Keratinocyte (primary cell): ENCODE results near the gene RNF38. TPM values are rescaled to one million over a fixed set of nuclear protein-coding genes. Genes with fewer than 3 reads are reported as not detected.

Experiments used
- DNase-seq: peaks from one replicate; pipeline ENCODE4 v3.0.0-alpha.2; 2011; ENCODE audit warnings: low read depth, missing footprints, low spot score
- FAIRE-seq: peaks from 2 replicates; lab custom pipeline; 2011; peaks lifted over from hg19 to GRCh38; lab: Jason Lieb, UNC
- H2AFZ ChIP-seq: 2 replicates; pipeline ENCODE4 v1.6.0; 2012; ENCODE audit warnings: low read length, control low read depth, inconsistent platforms; ENCODE audit not compliant: control insufficient read depth
- H3K27ac ChIP-seq: 2 replicates; pipeline ENCODE4 v1.5.1; 2011; ENCODE audit warnings: low read length; ENCODE audit not compliant: control insufficient read depth, insufficient read depth
- H3K27me3 ChIP-seq: 3 replicates; pipeline ENCODE4 v1.6.0; 2011; ENCODE audit warnings: low read length; ENCODE audit not compliant: control insufficient read depth, insufficient read depth; ENCODE audit errors: extremely low read depth
- H3K36me3 ChIP-seq, 2 experiments: 2 replicates in 1 of 2; 3 replicates in 1 of 2; pipeline ENCODE4 v1.5.1; 2011; ENCODE audit warnings: low read length in 2 of 2, mild to moderate bottlenecking in 1 of 2; ENCODE audit not compliant: control insufficient read depth in 2 of 2, insufficient read depth in 2 of 2; ENCODE audit errors: extremely low read depth in 1 of 2
- H3K4me1 ChIP-seq: 3 replicates; pipeline ENCODE4 v1.5.1; 2011; ENCODE audit warnings: low read length; ENCODE audit not compliant: control insufficient read depth, insufficient read depth; ENCODE audit errors: extremely low read depth
- H3K4me2 ChIP-seq: 3 replicates; pipeline ENCODE4 v1.6.0; 2011; ENCODE audit warnings: low read depth, low read length; ENCODE audit not compliant: control insufficient read depth, insufficient read depth; ENCODE audit errors: extremely low read depth
- H3K4me3 ChIP-seq, 3 experiments: fragments of 200-600 bp in 1 of 3; sonication (generic) in 1 of 3; 2 replicates in 2 of 3; 3 replicates in 1 of 3; pipeline ENCODE4 v1.5.1; 2011 to 2016; ENCODE audit warnings: low read length in 3 of 3, mild to moderate bottlenecking in 3 of 3, control low read depth in 2 of 3, inconsistent platforms in 1 of 3, low read depth in 1 of 3, mixed read lengths in 1 of 3, mixed run types in 1 of 3, moderate library complexity in 1 of 3; ENCODE audit not compliant: control insufficient read depth in 2 of 3, insufficient read depth in 2 of 3; ENCODE audit errors: extremely low read depth in 1 of 3
- H3K79me2 ChIP-seq: 2 replicates; pipeline ENCODE4 v1.6.0; 2012; ENCODE audit warnings: low read length; ENCODE audit not compliant: control insufficient read depth, insufficient read depth
- H3K9ac ChIP-seq: 3 replicates; pipeline ENCODE4 v1.6.0; 2011; ENCODE audit warnings: low read length; ENCODE audit not compliant: control insufficient read depth, insufficient read depth; ENCODE audit errors: extremely low read depth
- H3K9me1 ChIP-seq: 3 replicates; pipeline ENCODE4 v1.6.0; 2011; ENCODE audit warnings: low read length; ENCODE audit not compliant: control insufficient read depth, insufficient read depth; ENCODE audit errors: extremely low read depth
- H3K9me3 ChIP-seq: 2 replicates; pipeline ENCODE4 v1.5.1; 2012; ENCODE audit warnings: low read depth, low read length; ENCODE audit not compliant: control insufficient read depth
- H4K20me1 ChIP-seq: 3 replicates; pipeline ENCODE4 v1.6.0; 2011; ENCODE audit warnings: low read length; ENCODE audit not compliant: control insufficient read depth, insufficient read depth; ENCODE audit errors: extremely low read depth
- EZH2 ChIP-seq: IDR thresholded peaks from one replicate; pipeline ENCODE4 v1.6.1; 2012; ENCODE audit warnings: inconsistent platforms, mild to moderate bottlenecking, low read length, moderate library complexity
- dilution Hi-C: fragments of 300-500 bp; cut with MboI; formaldehyde crosslinking; loops from one replicate; pipeline ENCODE4 v1.7.0; 2020; ENCODE audit warnings: low sequenced_read_pairs; ENCODE audit not compliant: extremely low pct_ligation_motif_present
- polyA plus RNA-seq, 5 experiments: library from polyadenylated mRNA; depleted of rRNA in 3 of 5; stranded (reverse) in 3 of 5; stranded (forward) in 1 of 5; unstranded in 1 of 5; fragments of >200 nt; gene quantifications; 1 replicate in 1 of 5; 2 replicates in 3 of 5; 3 replicates in 1 of 5; pipeline versions ENCODE4 v1.2.1 to v1.2.3, GENCODE V29; 2011 to 2012; ENCODE audit warnings: missing spikeins in 2 of 5, low read depth in 1 of 5, low replicate concordance in 1 of 5
- TF ChIP-seq, protein P1 (sequence below), 3 experiments: IDR thresholded peaks in 1 of 3; conservative IDR thresholded peaks in 1 of 3; optimal IDR thresholded peaks in 1 of 3; 2 replicates in 2 of 3; 3 replicates in 1 of 3; pipeline versions ENCODE3 to v1.5.1; 2011; ENCODE audit warnings: low read length in 3 of 3, mild to moderate bottlenecking in 3 of 3, moderate library complexity in 2 of 3, control low read depth in 1 of 3, inconsistent platforms in 1 of 3; ENCODE audit not compliant: insufficient read depth in 2 of 3; ENCODE audit errors: extremely low read depth in 1 of 3

The RNF38 gene
- polyA plus RNA-seq, 1 donor (not counting 4 experiments of a cell fraction or from before 2014, with no cell fraction given) = 12.5 TPM

DNA sequence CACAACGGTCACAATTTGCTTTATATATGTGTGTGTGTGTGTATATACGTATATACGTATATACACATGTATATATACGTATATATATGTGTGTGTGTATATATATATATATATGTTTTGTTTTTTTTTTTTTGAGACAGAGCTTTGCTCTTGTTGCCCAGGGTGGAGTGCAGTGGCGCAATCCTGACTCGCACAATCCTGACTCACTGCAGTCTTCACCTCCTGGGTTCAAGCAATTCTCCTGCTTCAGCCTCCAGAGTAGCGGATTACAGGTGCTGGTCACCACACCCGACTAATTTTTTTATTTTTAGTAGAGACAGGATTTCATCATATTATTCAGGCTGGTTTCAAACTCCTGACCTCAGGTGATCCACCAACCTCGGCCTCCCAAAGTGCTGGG lies 3.1 kb downstream of the RNF38 start:
- peaks cover 3% of the 10 kb centered on the region in 2 experiments for H3K36me3 ChIP-seq
- DNase-seq = no peak
- TF ChIP-seq, protein P1, sequence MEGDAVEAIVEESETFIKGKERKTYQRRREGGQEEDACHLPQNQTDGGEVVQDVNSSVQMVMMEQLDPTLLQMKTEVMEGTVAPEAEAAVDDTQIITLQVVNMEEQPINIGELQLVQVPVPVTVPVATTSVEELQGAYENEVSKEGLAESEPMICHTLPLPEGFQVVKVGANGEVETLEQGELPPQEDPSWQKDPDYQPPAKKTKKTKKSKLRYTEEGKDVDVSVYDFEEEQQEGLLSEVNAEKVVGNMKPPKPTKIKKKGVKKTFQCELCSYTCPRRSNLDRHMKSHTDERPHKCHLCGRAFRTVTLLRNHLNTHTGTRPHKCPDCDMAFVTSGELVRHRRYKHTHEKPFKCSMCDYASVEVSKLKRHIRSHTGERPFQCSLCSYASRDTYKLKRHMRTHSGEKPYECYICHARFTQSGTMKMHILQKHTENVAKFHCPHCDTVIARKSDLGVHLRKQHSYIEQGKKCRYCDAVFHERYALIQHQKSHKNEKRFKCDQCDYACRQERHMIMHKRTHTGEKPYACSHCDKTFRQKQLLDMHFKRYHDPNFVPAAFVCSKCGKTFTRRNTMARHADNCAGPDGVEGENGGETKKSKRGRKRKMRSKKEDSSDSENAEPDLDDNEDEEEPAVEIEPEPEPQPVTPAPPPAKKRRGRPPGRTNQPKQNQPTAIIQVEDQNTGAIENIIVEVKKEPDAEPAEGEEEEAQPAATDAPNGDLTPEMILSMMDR (optimal IDR thresholded peaks at IDR 0.05 in 1 of 3, IDR thresholded peaks at IDR 0.05 in 1 of 3, conservative IDR thresholded peaks at IDR 0.05 in 1 of 3; ENCODE audit: extremely low read depth in 1 of 3, insufficient read depth in 2 of 3, low read length in 3 of 3) = no peak
- peaks cover 13% of the 10 kb centered on the region for H3K4me1 ChIP-seq
- dilution Hi-C loops = no loop called here
- H3K27me3 ChIP-seq = no peaks in the 10 kb centered on the region
- no peak overlapping the region for H3K9ac ChIP-seq
- peak overlapping the region; percentile 38 for H3K4me2 ChIP-seq
- no peaks in the 10 kb centered on the region for H4K20me1 ChIP-seq
- H3K79me2 ChIP-seq = peaks cover 75% of the 10 kb centered on the region
- no peak overlapping the region for H3K4me3 ChIP-seq
- H3K9me1 ChIP-seq = no peaks in the 10 kb centered on the region
- no peaks in the 10 kb centered on the region for H3K9me3 ChIP-seq
- no peak for FAIRE-seq
- H2AFZ ChIP-seq = no peak overlapping the region
- no peak overlapping the region for H3K27ac ChIP-seq

DNA sequence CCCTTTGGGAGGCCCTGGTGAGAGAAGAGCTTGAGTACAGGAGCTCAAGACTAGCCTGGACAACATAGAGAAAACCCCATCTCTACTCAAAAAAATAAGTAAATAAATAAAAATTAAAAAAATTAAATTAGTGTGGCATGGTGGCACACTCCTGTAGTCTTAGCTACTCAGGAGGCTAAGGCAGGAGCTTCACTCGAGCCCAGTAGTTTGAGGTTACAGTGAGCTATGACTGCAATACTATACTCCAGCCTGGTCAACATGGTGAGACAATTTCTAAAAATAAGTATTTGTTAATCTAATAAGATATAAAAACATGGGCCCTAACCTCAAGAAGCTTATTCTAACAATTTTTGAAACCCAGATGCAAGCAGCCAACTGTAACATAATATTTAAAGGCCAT lies 7.6 kb downstream of the RNF38 start:
- no peak overlapping the region for H3K27ac ChIP-seq
- H3K27me3 ChIP-seq = no peaks in the 10 kb centered on the region
- no peaks in the 10 kb centered on the region for H4K20me1 ChIP-seq
- DNase-seq (no peak), FAIRE-seq (no peak)
- H3K4me1 ChIP-seq = peaks cover 4% of the 10 kb centered on the region
- H3K79me2 ChIP-seq = peaks cover 80% of the 10 kb centered on the region
- H3K9ac ChIP-seq = no peak overlapping the region
- H3K36me3 ChIP-seq = peaks cover 3% of the 10 kb centered on the region in 2 experiments
- no peaks in the 10 kb centered on the region for H3K9me3 ChIP-seq
- no peak overlapping the region for H2AFZ ChIP-seq
- H3K4me3 ChIP-seq = no peak overlapping the region
- dilution Hi-C loops = no loop called here
- no peak overlapping the region for H3K4me2 ChIP-seq
- no peak for TF ChIP-seq EZH2
- TF ChIP-seq, protein P1 (optimal IDR thresholded peaks at IDR 0.05 in 1 of 3, IDR thresholded peaks at IDR 0.05 in 1 of 3, conservative IDR thresholded peaks at IDR 0.05 in 1 of 3; ENCODE audit: extremely low read depth in 1 of 3, insufficient read depth in 2 of 3, low read length in 3 of 3) = no peak
- H3K9me1 ChIP-seq = no peaks in the 10 kb centered on the region
